HCT116 (cell line): Measurements from ENCODE around the gene KIRREL3. TPM values are rescaled to one million over a fixed set of nuclear protein-coding genes. Genes with fewer than 3 reads are reported as not detected.
A peak's percentile ranks its signal among the peaks of the same experiment; 100 is the strongest.

Source experiments
- ATAC-seq: fragments of 200-7000 bp; cut with Tn5 transposase; 2 replicates; pipeline ENCODE4 v1.9.1; 2020; ENCODE audit warnings: mild to moderate bottlenecking, moderate library complexity
- Bru-seq: library from RNA; stranded (reverse); fragments of 400-500 nt; gene quantifications from one replicate; lab custom pipeline; 2021; lab: Mats Ljungman, UMichigan
- BruChase-seq, 2 experiments: library from RNA; stranded (reverse); fragments of 400-500 nt; gene quantifications; one replicate each; lab custom pipeline; 2021; lab: Mats Ljungman, UMichigan
- BruUV-seq: library from RNA; stranded (reverse); fragments of 400-500 nt; replicated peaks from 2 replicates; lab custom pipeline; 2021; lab: Mats Ljungman, UMichigan
- CTCF ChIA-PET: fragments of 300-600 bp; sonication (Branson Sonifier 250); formaldehyde crosslinking; loops from one replicate; lab custom pipeline; 2021; ENCODE audit warnings: antibody characterized with exemption; lab: Charles Lee
- POLR2A ChIA-PET: fragments of 300-600, 350-600 bp; sonication (Branson Sonifier 250); formaldehyde crosslinking; loops from one replicate; lab custom pipeline; 2021; ENCODE audit warnings: antibody characterized with exemption; lab: Charles Lee
- RAD21 ChIA-PET, 2 experiments: fragments of 300-600 bp; sonication (Branson Sonifier 250); formaldehyde crosslinking; loops; one replicate each; lab custom pipeline; 2023; ENCODE audit warnings: low total read pairs in 2 of 2; ENCODE audit not compliant: uncharacterized antibody in 2 of 2, unreplicated experiment in 2 of 2, low non-redundant PET in 1 of 2; lab: Charles Lee
- DNase-seq: peaks from one replicate; pipeline ENCODE4 v3.0.0-alpha.2; 2010; ENCODE audit warnings: low read depth, low spot score
- H2AFZ ChIP-seq: fragments of 200-600 bp; shearing (Covaris generic), sonication (generic); 2 replicates; pipeline ENCODE4 v1.6.1; 2017; ENCODE audit warnings: low read depth, mixed run types, mixed read lengths, antibody characterized with exemption, low read length; ENCODE audit not compliant: poor library complexity, severe bottlenecking
- H3K27ac ChIP-seq: 2 replicates; pipeline ENCODE4 v1.5.1; 2012; ENCODE audit warnings: low read depth, low read length
- H3K27me3 ChIP-seq: fragments of 200-600 bp; sonication (generic); 2 replicates; pipeline ENCODE4 v1.6.1; 2016; ENCODE audit warnings: mixed run types, low read length, mixed read lengths; ENCODE audit not compliant: insufficient read depth
- H3K36me3 ChIP-seq, 2 experiments: fragments of 200-500 bp in 1 of 2; fragments of 200-600 bp in 1 of 2; sonication (Bioruptor generic) in 1 of 2; sonication (generic) in 1 of 2; 2 replicates each; pipeline versions ENCODE4 v1.5.1 to v1.6.1; 2014 to 2016; ENCODE audit warnings: low read length in 2 of 2, inconsistent platforms in 1 of 2, mixed read lengths in 1 of 2, mixed run types in 1 of 2; ENCODE audit not compliant: insufficient read depth in 2 of 2, control insufficient read depth in 1 of 2
- H3K4me1 ChIP-seq, 2 experiments: fragments of 200-600 bp in 1 of 2; sonication (generic) in 1 of 2; 2 replicates each; pipeline versions ENCODE4 v1.5.1 to v1.6.1; 2012 to 2017; ENCODE audit warnings: low read length in 2 of 2, inconsistent platforms in 1 of 2, mild to moderate bottlenecking in 1 of 2, mixed read lengths in 1 of 2, mixed run types in 1 of 2, moderate library complexity in 1 of 2; ENCODE audit not compliant: insufficient read depth in 2 of 2, control insufficient read depth in 1 of 2
- H3K4me2 ChIP-seq: fragments of 200-600 bp; sonication (generic); 2 replicates; pipeline ENCODE4 v1.6.1; 2017; ENCODE audit warnings: mixed run types, low read length, mixed read lengths
- H3K4me3 ChIP-seq, 2 experiments: fragments of 200-600 bp in 1 of 2; sonication (generic) in 1 of 2; replicated peaks in 1 of 2; 2 replicates each; pipeline ENCODE4 v1.5.1; 2011 to 2016; ENCODE audit warnings: low read length in 2 of 2, control low read depth in 1 of 2, low read depth in 1 of 2, mild to moderate bottlenecking in 1 of 2, mixed read lengths in 1 of 2, mixed run types in 1 of 2
- H3K79me2 ChIP-seq: fragments of 200-600 bp; sonication (generic); 2 replicates; pipeline ENCODE4 v1.6.1; 2017; ENCODE audit warnings: mild to moderate bottlenecking, mixed run types, low read length, moderate library complexity, mixed read lengths; ENCODE audit not compliant: insufficient read depth
- H3K9ac ChIP-seq: fragments of 200-600 bp; sonication (generic); 2 replicates; pipeline ENCODE4 v1.6.1; 2016; ENCODE audit warnings: low read length, mixed read lengths
- H3K9me2 ChIP-seq: fragments of 200-600 bp; sonication (generic), shearing (Covaris generic); 2 replicates; pipeline ENCODE4 v1.6.1; 2017; ENCODE audit warnings: mixed run types, mild to moderate bottlenecking, moderate library complexity; ENCODE audit not compliant: insufficient read depth
- H3K9me3 ChIP-seq, 2 experiments: fragments of 200-500 bp in 1 of 2; fragments of 200-600 bp in 1 of 2; sonication (Bioruptor generic) in 1 of 2; sonication (generic) in 1 of 2; 2 replicates each; pipeline ENCODE4 v1.6.1; 2014 to 2017; ENCODE audit warnings: low read length in 2 of 2, mixed read lengths in 2 of 2, inconsistent platforms in 1 of 2, low read depth in 1 of 2, mild to moderate bottlenecking in 1 of 2, mixed run types in 1 of 2, moderate library complexity in 1 of 2; ENCODE audit not compliant: control insufficient read depth in 1 of 2, insufficient read depth in 1 of 2
- H4K20me1 ChIP-seq: fragments of 200-600 bp; sonication (generic), shearing (Covaris generic); 2 replicates; pipeline ENCODE4 v1.6.1; 2017; ENCODE audit warnings: mixed run types, mild to moderate bottlenecking, moderate library complexity; ENCODE audit not compliant: insufficient read depth
- CBX3 ChIP-seq: IDR thresholded peaks from 2 replicates; pipeline ENCODE4 v1.6.1; 2012; ENCODE audit warnings: low read depth
- ELF1 ChIP-seq: IDR thresholded peaks from 2 replicates; pipeline ENCODE4 v1.6.1; 2012; ENCODE audit warnings: low read depth, borderline replicate concordance
- EZH2 ChIP-seq: fragments of 200-600 bp; sonication (generic); IDR thresholded peaks from 2 replicates; pipeline ENCODE4 v1.6.1; 2017; ENCODE audit warnings: antibody characterized with exemption, mixed run types
- EZH2phosphoT487 ChIP-seq: fragments of 200-600 bp; IDR thresholded peaks from 2 replicates; pipeline ENCODE4 v1.6.1; 2018; ENCODE audit warnings: antibody characterized with exemption, borderline replicate concordance
- FOSL1 ChIP-seq: IDR thresholded peaks from 2 replicates; pipeline ENCODE4 v1.6.1; 2012; ENCODE audit warnings: low read depth
- JUND ChIP-seq: IDR thresholded peaks from 2 replicates; pipeline ENCODE4 v1.6.1; 2012
- POLR2AphosphoS5 ChIP-seq: IDR thresholded peaks from 2 replicates; pipeline ENCODE4 v1.6.1; 2011; ENCODE audit warnings: mild to moderate bottlenecking, low read depth, low read length, moderate library complexity
- RAD21 ChIP-seq: IDR thresholded peaks from 2 replicates; pipeline ENCODE4 v1.6.1; 2012; ENCODE audit warnings: low read depth, mild to moderate bottlenecking
- SP1 ChIP-seq: IDR thresholded peaks from 2 replicates; pipeline ENCODE4 v1.6.1; 2012; ENCODE audit warnings: low read depth
- SRF ChIP-seq: IDR thresholded peaks from 2 replicates; pipeline ENCODE4 v1.6.1; 2012; ENCODE audit warnings: low read depth
- TCF7L2 ChIP-seq: IDR thresholded peaks from 2 replicates; pipeline ENCODE4 v1.7.0; 2011; ENCODE audit warnings: borderline replicate concordance, inconsistent platforms; ENCODE audit not compliant: insufficient read depth, insufficient read length; ENCODE audit errors: extremely low read depth
- YY1 ChIP-seq: IDR thresholded peaks from 2 replicates; pipeline ENCODE4 v1.6.1; 2011; ENCODE audit warnings: low read length, low read depth, moderate library complexity, mild to moderate bottlenecking; ENCODE audit not compliant: insufficient replicate concordance; ENCODE audit errors: extremely low read depth
- ZFX ChIP-seq: fragments of 450-650 bp; IDR thresholded peaks from 2 replicates; pipeline ENCODE4 v1.6.1; 2017
- ZNF274 ChIP-seq: fragments of 200-500 bp; sonication (Bioruptor generic); IDR thresholded peaks from 2 replicates; pipeline ENCODE4 v1.6.1; 2014; ENCODE audit warnings: mild to moderate bottlenecking, low read depth, low read length, inconsistent platforms
- intact Hi-C: fragments of 100-400 bp; cut with micrococcal nuclease; formaldehyde crosslinking; loops from 2 replicates; pipeline ENCODE4 v1.10.0; 2022
- long read RNA-seq: library from polyadenylated mRNA; unstranded; transcript quantifications from one replicate; pipeline ENCODE4 v2.0.0, GENCODE V29; 2021; ENCODE audit not compliant: unreplicated experiment
- polyA plus RNA-seq: library from polyadenylated mRNA; unstranded; fragments of >200 nt; gene quantifications from 2 replicates; pipeline ENCODE4 v1.2.1, GENCODE V29; 2012; ENCODE audit warnings: missing spikeins
- total RNA-seq: library from RNA; stranded (reverse); gene quantifications from one replicate; pipeline ENCODE4 v1.2.1, GENCODE V29; 2021; ENCODE audit not compliant: unreplicated experiment
- TF ChIP-seq, protein P1 (sequence below), 3 experiments: fragments of 200-600 bp in 1 of 3; sonication (generic) in 1 of 3; IDR thresholded peaks in 2 of 3; conservative IDR thresholded peaks in 1 of 3; 2 replicates each; pipeline ENCODE4 v1.5.1; 2012 to 2017; ENCODE audit warnings: low read depth in 2 of 3, low read length in 2 of 3, antibody characterized with exemption in 1 of 3, borderline replicate concordance in 1 of 3, control low read depth in 1 of 3, mild to moderate bottlenecking in 1 of 3, mixed read lengths in 1 of 3, mixed run types in 1 of 3, moderate library complexity in 1 of 3; ENCODE audit not compliant: insufficient read depth in 1 of 3
- TF ChIP-seq, protein P2 (sequence below): IDR thresholded peaks from 2 replicates; pipeline ENCODE4 v1.6.1; 2012
- TF ChIP-seq, protein P3 (sequence below): IDR thresholded peaks from 2 replicates; pipeline ENCODE4 v1.6.1; 2012

The KIRREL3 gene
- not detected for total RNA-seq
- polyA plus RNA-seq: not detected in 2 replicates
- percentile 0 among the genes with signal in this experiment for Bru-seq, nascent RNA
- BruChase-seq, experiment 1, labeled RNA remaining after a 6-hour chase: not detected
- BruChase-seq, experiment 2, labeled RNA remaining after a 2-hour chase: percentile 0 among the genes with signal in this experiment
- long read RNA-seq: 0 reads

DNA sequence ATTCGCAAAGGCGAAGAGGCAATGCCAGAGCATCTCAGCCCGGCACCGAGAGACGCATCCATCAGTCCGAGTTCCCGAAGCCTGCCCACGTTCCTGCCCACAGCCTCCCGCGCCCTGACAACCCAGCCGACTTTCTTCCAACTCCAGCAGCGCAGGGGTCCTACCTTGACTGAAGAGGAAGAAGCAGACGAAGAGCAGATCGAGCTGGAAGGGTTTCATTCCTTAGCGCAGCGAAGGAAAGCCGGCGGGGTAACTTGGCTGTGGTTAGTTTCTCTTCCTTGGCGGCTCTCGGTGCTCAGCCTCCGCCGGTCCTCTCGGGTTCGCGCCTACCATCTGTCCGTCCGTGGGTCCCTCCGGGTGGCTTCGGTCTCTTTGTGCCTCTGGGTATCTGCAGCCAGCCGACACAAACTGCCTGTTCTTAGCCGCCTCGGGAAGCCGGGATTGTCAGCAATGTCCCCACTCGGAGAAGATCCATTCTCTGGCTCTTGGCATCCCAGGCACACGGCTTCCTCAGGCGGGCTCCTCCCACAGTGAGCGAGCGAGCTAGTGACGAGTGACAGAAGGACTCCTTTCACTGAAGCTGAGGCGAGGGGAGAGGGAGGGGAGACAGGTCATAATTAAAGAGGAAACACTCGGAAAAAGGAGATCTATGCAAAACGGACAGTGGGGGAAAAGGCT lies at the start of gene KIRREL3:
KIRREL3 (minus strand) TSS at position 480 of the 678 bp plus-strand sequence.
- ChIA-PET CTCF (no interaction called here), RAD21 (no interaction called here), POLR2A (no interaction called here)
- Histone ChIP-seq H3K36me3 (no peaks in the 10 kb centered on the region), H3K4me2 (no peak within 1 kb of the TSS), H4K20me1 (no peaks in the 10 kb centered on the region), H2AFZ (no peak within 1 kb of the TSS), H3K27me3 (no peaks in the 10 kb centered on the region; the same call in 1 of the 2 replicates), H3K27ac (no peak within 1 kb of the TSS), H3K9me3 (no peaks in the 10 kb centered on the region), H3K9me2 (no peaks in the 10 kb centered on the region), H3K4me3 (no peak within 1 kb of the TSS), H3K9ac (no peak within 1 kb of the TSS), H3K79me2 (no peaks in the 10 kb centered on the region), H3K4me1 (no peaks in the 10 kb centered on the region)
- TF ChIP-seq CBX3 (no peak), YY1 (no peak), SRF (no peak), TCF7L2 (no peak), RAD21 (no peak), EZH2phosphoT487 (no peak), SP1 (no peak), ZFX (no peak), ELF1 (no peak), EZH2 (no peak), POLR2AphosphoS5 (no peak), JUND (no peak), ZNF274 (no peak), FOSL1 (no peak)
- TF ChIP-seq, protein P1, sequence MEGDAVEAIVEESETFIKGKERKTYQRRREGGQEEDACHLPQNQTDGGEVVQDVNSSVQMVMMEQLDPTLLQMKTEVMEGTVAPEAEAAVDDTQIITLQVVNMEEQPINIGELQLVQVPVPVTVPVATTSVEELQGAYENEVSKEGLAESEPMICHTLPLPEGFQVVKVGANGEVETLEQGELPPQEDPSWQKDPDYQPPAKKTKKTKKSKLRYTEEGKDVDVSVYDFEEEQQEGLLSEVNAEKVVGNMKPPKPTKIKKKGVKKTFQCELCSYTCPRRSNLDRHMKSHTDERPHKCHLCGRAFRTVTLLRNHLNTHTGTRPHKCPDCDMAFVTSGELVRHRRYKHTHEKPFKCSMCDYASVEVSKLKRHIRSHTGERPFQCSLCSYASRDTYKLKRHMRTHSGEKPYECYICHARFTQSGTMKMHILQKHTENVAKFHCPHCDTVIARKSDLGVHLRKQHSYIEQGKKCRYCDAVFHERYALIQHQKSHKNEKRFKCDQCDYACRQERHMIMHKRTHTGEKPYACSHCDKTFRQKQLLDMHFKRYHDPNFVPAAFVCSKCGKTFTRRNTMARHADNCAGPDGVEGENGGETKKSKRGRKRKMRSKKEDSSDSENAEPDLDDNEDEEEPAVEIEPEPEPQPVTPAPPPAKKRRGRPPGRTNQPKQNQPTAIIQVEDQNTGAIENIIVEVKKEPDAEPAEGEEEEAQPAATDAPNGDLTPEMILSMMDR (IDR thresholded peaks at IDR 0.05 in 2 of 3, conservative IDR thresholded peaks at IDR 0.05 in 1 of 3; ENCODE audit: borderline replicate concordance in 1 of 3, insufficient read depth in 1 of 3, low read depth in 2 of 3, low read length in 2 of 3): no peak
- TF ChIP-seq, protein P2, sequence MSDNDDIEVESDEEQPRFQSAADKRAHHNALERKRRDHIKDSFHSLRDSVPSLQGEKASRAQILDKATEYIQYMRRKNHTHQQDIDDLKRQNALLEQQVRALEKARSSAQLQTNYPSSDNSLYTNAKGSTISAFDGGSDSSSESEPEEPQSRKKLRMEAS: no peak
- TF ChIP-seq, protein P3, sequence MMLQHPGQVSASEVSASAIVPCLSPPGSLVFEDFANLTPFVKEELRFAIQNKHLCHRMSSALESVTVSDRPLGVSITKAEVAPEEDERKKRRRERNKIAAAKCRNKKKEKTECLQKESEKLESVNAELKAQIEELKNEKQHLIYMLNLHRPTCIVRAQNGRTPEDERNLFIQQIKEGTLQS: no peak
- intact Hi-C loops: no loop called here
- DNase-seq (no peak), ATAC-seq (no peak)
- BruUV-seq: no TSS peak
